Measurements from ENCODE around the gene ATG2B.

The ATG2B gene

GRCh38 chr14:96380735-96381134 lies 17.6 kb upstream of the ATG2B start:
- Histone ChIP-seq H3K9me3 (ENCODE audit: control insufficient read depth in 1 of 2, low read length in 2 of 2) (no peaks in the 10 kb centered on the region), H3K4me1 (ENCODE audit: control insufficient read depth in 1 of 2, insufficient read depth in 2 of 2, low read length in 2 of 2) (peaks cover 0 to 5% of the 10 kb centered on the region in 2 donors), H3K4me3 (ENCODE audit: low read depth in 1 of 2, low read length in 2 of 2) (no peak overlapping the region), H3K36me3 (ENCODE audit: control insufficient read depth in 1 of 2, insufficient read depth in 2 of 2, low read length in 2 of 2) (peaks cover 11 to 24% of the 10 kb centered on the region in 2 donors), H3K27me3 (ENCODE audit: control insufficient read depth in 1 of 2, insufficient read depth in 2 of 2, low read length in 2 of 2) (no peaks in the 10 kb centered on the region), H3K9ac (ENCODE audit: low read depth in 1 of 2, low read length in 2 of 2) (no peak overlapping the region), H3K27ac (ENCODE audit: low read depth, low read length) (no peak overlapping the region)

GRCh38 chr14:96376093-96376492 lies 13.0 kb upstream of the ATG2B start:
- Histone ChIP-seq H3K27ac (ENCODE audit: low read depth, low read length) (no peak overlapping the region), H3K9ac (ENCODE audit: low read depth in 1 of 2, low read length in 2 of 2) (no peak overlapping the region), H3K9me3 (ENCODE audit: control insufficient read depth in 1 of 2, low read length in 2 of 2) (no peaks in the 10 kb centered on the region), H3K36me3 (ENCODE audit: control insufficient read depth in 1 of 2, insufficient read depth in 2 of 2, low read length in 2 of 2) (no peaks in the 10 kb centered on the region), H3K4me1 (ENCODE audit: control insufficient read depth in 1 of 2, insufficient read depth in 2 of 2, low read length in 2 of 2) (peaks cover 0 to 5% of the 10 kb centered on the region in 2 donors), H3K4me3 (ENCODE audit: low read depth in 1 of 2, low read length in 2 of 2) (no peak overlapping the region), H3K27me3 (ENCODE audit: control insufficient read depth in 1 of 2, insufficient read depth in 2 of 2, low read length in 2 of 2) (no peaks in the 10 kb centered on the region)

GRCh38 chr14:96373538-96373937 lies 10.4 kb upstream of the ATG2B start:
- no peaks in the 10 kb centered on the region for H3K36me3 ChIP-seq (ENCODE audit: control insufficient read depth in 1 of 2, insufficient read depth in 2 of 2, low read length in 2 of 2)
- no peaks in the 10 kb centered on the region for H3K9me3 ChIP-seq (ENCODE audit: control insufficient read depth in 1 of 2, low read length in 2 of 2)
- no peak overlapping the region for H3K4me3 ChIP-seq (ENCODE audit: low read depth in 1 of 2, low read length in 2 of 2)
- H3K4me1 ChIP-seq (ENCODE audit: control insufficient read depth in 1 of 2, insufficient read depth in 2 of 2, low read length in 2 of 2): peaks cover 0 to 11% of the 10 kb centered on the region in 2 donors
- no peak overlapping the region for H3K27ac ChIP-seq (ENCODE audit: low read depth, low read length)
- no peak overlapping the region for H3K9ac ChIP-seq (ENCODE audit: low read depth in 1 of 2, low read length in 2 of 2)
- no peaks in the 10 kb centered on the region for H3K27me3 ChIP-seq (ENCODE audit: control insufficient read depth in 1 of 2, insufficient read depth in 2 of 2, low read length in 2 of 2)

GRCh38 chr14:96370528-96370927 lies 7.4 kb upstream of the ATG2B start:
- Histone ChIP-seq H3K4me3 (ENCODE audit: low read depth in 1 of 2, low read length in 2 of 2) (no peak overlapping the region), H3K9ac (ENCODE audit: low read depth in 1 of 2, low read length in 2 of 2) (no peak overlapping the region), H3K4me1 (ENCODE audit: control insufficient read depth in 1 of 2, insufficient read depth in 2 of 2, low read length in 2 of 2) (peaks cover 0 to 6% of the 10 kb centered on the region in 2 donors), H3K9me3 (ENCODE audit: control insufficient read depth in 1 of 2, low read length in 2 of 2) (no peaks in the 10 kb centered on the region), H3K27me3 (ENCODE audit: control insufficient read depth in 1 of 2, insufficient read depth in 2 of 2, low read length in 2 of 2) (no peaks in the 10 kb centered on the region), H3K27ac (ENCODE audit: low read depth, low read length) (no peak overlapping the region), H3K36me3 (ENCODE audit: control insufficient read depth in 1 of 2, insufficient read depth in 2 of 2, low read length in 2 of 2) (no peaks in the 10 kb centered on the region)

GRCh38 chr14:96368534-96368933 lies 5.4 kb upstream of the ATG2B start:
- H3K27me3 ChIP-seq (ENCODE audit: control insufficient read depth in 1 of 2, insufficient read depth in 2 of 2, low read length in 2 of 2): no peaks in the 10 kb centered on the region
- peaks cover 14 to 15% of the 10 kb centered on the region in 2 donors for H3K4me1 ChIP-seq (ENCODE audit: control insufficient read depth in 1 of 2, insufficient read depth in 2 of 2, low read length in 2 of 2)

GRCh38 chr14:96364962-96365361 lies 1.8 kb upstream of the ATG2B start:
- peaks cover 32 to 34% of the 10 kb centered on the region in 2 donors for H3K4me1 ChIP-seq (ENCODE audit: control insufficient read depth in 1 of 2, insufficient read depth in 2 of 2, low read length in 2 of 2)
- peak overlapping the region in 1 of 2 donors; percentile 88 for H3K9ac ChIP-seq (ENCODE audit: low read depth in 1 of 2, low read length in 2 of 2)
- H3K27ac ChIP-seq (ENCODE audit: low read depth, low read length): peak overlapping the region; percentile 87
- H3K27me3 ChIP-seq (ENCODE audit: control insufficient read depth in 1 of 2, insufficient read depth in 2 of 2, low read length in 2 of 2): no peaks in the 10 kb centered on the region
- H3K4me3 ChIP-seq (ENCODE audit: low read depth in 1 of 2, low read length in 2 of 2): peak overlapping the region; percentile 91 to 93
- H3K9me3 ChIP-seq (ENCODE audit: control insufficient read depth in 1 of 2, low read length in 2 of 2): no peaks in the 10 kb centered on the region
- no peaks in the 10 kb centered on the region for H3K36me3 ChIP-seq (ENCODE audit: control insufficient read depth in 1 of 2, insufficient read depth in 2 of 2, low read length in 2 of 2)

More at GRCh38 chr14:96368534-96368933, 5.4 kb upstream of the ATG2B start:
- H3K9me3 ChIP-seq (ENCODE audit: control insufficient read depth in 1 of 2, low read length in 2 of 2): no peaks in the 10 kb centered on the region
- H3K9ac ChIP-seq (ENCODE audit: low read depth in 1 of 2, low read length in 2 of 2): no peak overlapping the region
- no peaks in the 10 kb centered on the region for H3K36me3 ChIP-seq (ENCODE audit: control insufficient read depth in 1 of 2, insufficient read depth in 2 of 2, low read length in 2 of 2)
- no peak overlapping the region for H3K4me3 ChIP-seq (ENCODE audit: low read depth in 1 of 2, low read length in 2 of 2)
- H3K27ac ChIP-seq (ENCODE audit: low read depth, low read length): no peak overlapping the region

- H3K27me3 ChIP-seq (ENCODE audit: control insufficient read depth in 1 of 2, insufficient read depth in 2 of 2, low read length in 2 of 2): no peaks in the 10 kb centered on the region
- peak overlapping the region; percentile 91 to 93 for H3K4me3 ChIP-seq (ENCODE audit: low read depth in 1 of 2, low read length in 2 of 2)
- H3K9me3 ChIP-seq (ENCODE audit: control insufficient read depth in 1 of 2, low read length in 2 of 2): no peaks in the 10 kb centered on the region
- peaks cover 32% of the 10 kb centered on the region in 2 donors for H3K4me1 ChIP-seq (ENCODE audit: control insufficient read depth in 1 of 2, insufficient read depth in 2 of 2, low read length in 2 of 2)
- H3K9ac ChIP-seq (ENCODE audit: low read depth in 1 of 2, low read length in 2 of 2): peak overlapping the region; percentile 88 to 95
- H3K36me3 ChIP-seq (ENCODE audit: control insufficient read depth in 1 of 2, insufficient read depth in 2 of 2, low read length in 2 of 2): no peaks in the 10 kb centered on the region
- H3K27ac ChIP-seq (ENCODE audit: low read depth, low read length): peak overlapping the region; percentile 87
These were observed 703 bp upstream of the ATG2B start for GRCh38 chr14:96363751-96364336.

- H3K9me3 ChIP-seq (ENCODE audit: control insufficient read depth in 1 of 2, low read length in 2 of 2): no peaks in the 10 kb centered on the region
- H3K36me3 ChIP-seq (ENCODE audit: control insufficient read depth in 1 of 2, insufficient read depth in 2 of 2, low read length in 2 of 2): no peaks in the 10 kb centered on the region
- peak overlapping the region; percentile 91 to 94 for H3K4me3 ChIP-seq (ENCODE audit: low read depth in 1 of 2, low read length in 2 of 2)
- no peaks in the 10 kb centered on the region for H3K27me3 ChIP-seq (ENCODE audit: control insufficient read depth in 1 of 2, insufficient read depth in 2 of 2, low read length in 2 of 2)
- H3K9ac ChIP-seq (ENCODE audit: low read depth in 1 of 2, low read length in 2 of 2): peak overlapping the region; percentile 70 to 96
- H3K27ac ChIP-seq (ENCODE audit: low read depth, low read length): peak overlapping the region; percentile 85
- peaks cover 31 to 32% of the 10 kb centered on the region in 2 donors for H3K4me1 ChIP-seq (ENCODE audit: control insufficient read depth in 1 of 2, insufficient read depth in 2 of 2, low read length in 2 of 2)
These were observed 823 bp downstream of the ATG2B start for GRCh38 chr14:96362071-96362964.

- H3K4me1 ChIP-seq (ENCODE audit: control insufficient read depth in 1 of 2, insufficient read depth in 2 of 2, low read length in 2 of 2): peaks cover 29% of the 10 kb centered on the region in 2 donors
- no peaks in the 10 kb centered on the region for H3K27me3 ChIP-seq (ENCODE audit: control insufficient read depth in 1 of 2, insufficient read depth in 2 of 2, low read length in 2 of 2)
- H3K27ac ChIP-seq (ENCODE audit: low read depth, low read length): no peak overlapping the region
- H3K9me3 ChIP-seq (ENCODE audit: control insufficient read depth in 1 of 2, low read length in 2 of 2): no peaks in the 10 kb centered on the region
- peak overlapping the region in 1 of 2 donors; percentile 7 for H3K4me3 ChIP-seq (ENCODE audit: low read depth in 1 of 2, low read length in 2 of 2)
- no peaks in the 10 kb centered on the region for H3K36me3 ChIP-seq (ENCODE audit: control insufficient read depth in 1 of 2, insufficient read depth in 2 of 2, low read length in 2 of 2)
- H3K9ac ChIP-seq (ENCODE audit: low read depth in 1 of 2, low read length in 2 of 2): no peak overlapping the region
These were observed 3.2 kb downstream of the ATG2B start for GRCh38 chr14:96359959-96360358.

GRCh38 chr14:96357216-96357615 lies 5.9 kb downstream of the ATG2B start:
- Histone ChIP-seq H3K4me3 (ENCODE audit: low read depth in 1 of 2, low read length in 2 of 2) (no peak overlapping the region), H3K9me3 (ENCODE audit: control insufficient read depth in 1 of 2, low read length in 2 of 2) (no peaks in the 10 kb centered on the region), H3K36me3 (ENCODE audit: control insufficient read depth in 1 of 2, insufficient read depth in 2 of 2, low read length in 2 of 2) (no peaks in the 10 kb centered on the region), H3K27ac (ENCODE audit: low read depth, low read length) (no peak overlapping the region), H3K9ac (ENCODE audit: low read depth in 1 of 2, low read length in 2 of 2) (no peak overlapping the region), H3K4me1 (ENCODE audit: control insufficient read depth in 1 of 2, insufficient read depth in 2 of 2, low read length in 2 of 2) (peaks cover 12 to 23% of the 10 kb centered on the region in 2 donors), H3K27me3 (ENCODE audit: control insufficient read depth in 1 of 2, insufficient read depth in 2 of 2, low read length in 2 of 2) (no peaks in the 10 kb centered on the region)

Measured in duodenal mucosa (tissue), 2 donors.